IPS-15b (cell line): Measurements from ENCODE around the gene HCK.

Source experiments
- H3K27me3 ChIP-seq: one replicate; pipeline ENCODE4 v1.6.1; 2013; ENCODE audit warnings: low read length; ENCODE audit not compliant: control insufficient read depth, insufficient read depth
- H3K36me3 ChIP-seq: one replicate; pipeline ENCODE4 v1.6.1; 2013; ENCODE audit warnings: low read length; ENCODE audit not compliant: control insufficient read depth, insufficient read depth
- H3K4me1 ChIP-seq: one replicate; pipeline ENCODE4 v1.6.1; 2013; ENCODE audit warnings: mild to moderate bottlenecking, low read length; ENCODE audit not compliant: control insufficient read depth, insufficient read depth
- H3K4me3 ChIP-seq: one replicate; pipeline ENCODE4 v1.5.1; 2013; ENCODE audit warnings: low read depth, low read length
- H3K9ac ChIP-seq: one replicate; pipeline ENCODE4 v1.6.1; 2013; ENCODE audit warnings: low read depth, mild to moderate bottlenecking, low read length
- H3K9me3 ChIP-seq: one replicate; pipeline ENCODE4 v1.6.1; 2013; ENCODE audit warnings: mild to moderate bottlenecking, low read length; ENCODE audit not compliant: control insufficient read depth, insufficient read depth

Gene HCK

DNA sequence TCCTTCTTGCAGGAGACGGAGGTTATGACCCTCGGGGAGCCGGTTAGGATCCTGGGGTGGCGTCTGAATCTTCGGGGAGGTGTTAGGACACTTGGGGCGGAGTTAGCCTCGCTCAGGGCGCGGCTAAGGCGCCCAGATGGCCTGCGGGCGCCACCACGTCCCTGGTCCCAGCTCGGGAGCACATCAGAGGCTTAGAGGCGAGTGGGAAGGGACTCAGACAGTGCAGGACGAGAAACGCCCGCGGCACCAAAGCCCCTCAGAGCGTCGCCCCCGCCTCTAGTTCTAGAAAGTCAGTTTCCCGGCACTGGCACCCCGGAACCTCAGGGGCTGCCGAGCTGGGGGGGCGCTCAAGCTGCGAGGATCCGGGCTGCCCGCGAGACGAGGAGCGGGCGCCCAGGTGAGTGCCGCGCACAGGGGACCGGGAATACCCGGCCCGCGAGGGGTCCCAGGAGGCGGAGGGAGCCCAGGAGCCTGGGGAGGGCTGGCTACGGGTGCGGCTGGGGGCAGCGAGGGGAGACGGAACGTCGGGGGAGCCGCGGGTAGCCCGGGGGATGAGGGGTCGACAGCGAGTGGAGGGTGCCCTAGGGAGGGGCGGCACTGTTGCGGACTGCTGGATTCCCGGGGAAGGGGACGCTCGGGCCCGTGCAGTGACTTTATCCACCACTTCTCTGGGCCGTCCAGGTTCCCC, at the start of gene HCK:
Gene HCK (plus strand): TSS at position 153 of the 688 bp plus-strand sequence.
- Histone ChIP-seq H3K36me3 (no peaks in the 10 kb centered on the region), H3K27me3 (peaks cover 33% of the 10 kb centered on the region), H3K9ac (peak within 1 kb of the TSS; percentile 47), H3K9me3 (no peaks in the 10 kb centered on the region), H3K4me1 (peaks cover 2% of the 10 kb centered on the region), H3K4me3 (peak within 1 kb of the TSS; percentile 64)

DNA sequence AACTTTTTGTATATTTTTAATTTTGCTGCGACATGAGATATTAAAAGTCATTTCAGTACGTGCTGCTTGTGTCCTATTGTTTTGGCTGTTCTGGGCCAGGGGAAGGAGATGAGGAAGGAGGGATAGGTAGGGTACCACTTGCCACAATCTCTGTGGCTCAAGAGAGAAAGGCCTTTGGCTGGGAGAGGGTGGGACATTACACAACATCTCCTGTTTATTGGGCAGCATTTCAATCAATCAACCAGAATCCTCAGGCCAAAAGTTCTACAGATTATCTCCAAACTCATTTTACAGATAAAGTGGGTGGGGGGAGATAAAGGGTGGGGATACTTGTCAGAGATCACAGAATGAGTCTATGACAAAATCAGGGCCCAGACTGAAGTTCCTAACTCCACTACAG, 48.7 kb upstream of the HCK start:
- Histone ChIP-seq H3K4me1 (peaks cover 10% of the 10 kb centered on the region), H3K27me3 (no peaks in the 10 kb centered on the region)

DNA sequence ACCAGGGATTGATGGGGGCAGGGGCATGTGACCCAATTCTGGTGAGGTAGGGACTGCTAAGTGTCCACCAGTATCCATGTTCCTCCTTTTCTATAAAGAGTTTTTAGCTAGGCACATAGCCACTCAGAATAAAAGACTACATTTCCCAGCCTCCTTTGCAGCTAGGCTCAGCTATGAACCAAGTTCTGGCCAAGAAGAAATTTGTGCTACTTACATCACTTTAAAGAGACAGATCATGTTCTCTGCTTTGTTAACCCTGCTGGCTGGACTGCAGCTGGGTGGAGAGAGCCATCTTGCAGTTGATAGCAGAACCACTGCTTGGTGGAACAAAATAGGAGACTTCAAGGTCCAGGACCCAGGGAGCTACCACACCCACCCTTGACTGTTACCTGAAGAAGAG, 47.1 kb upstream of the HCK start:
- Histone ChIP-seq H3K9me3 (no peaks in the 10 kb centered on the region), H3K4me1 (peaks cover 15% of the 10 kb centered on the region), H3K27me3 (no peaks in the 10 kb centered on the region), H3K9ac (no peak overlapping the region), H3K36me3 (no peaks in the 10 kb centered on the region), H3K4me3 (no peak overlapping the region)

More for the DNA sequence above, 48.7 kb upstream of the HCK start:
- Histone ChIP-seq H3K36me3 (no peaks in the 10 kb centered on the region), H3K9me3 (no peaks in the 10 kb centered on the region), H3K9ac (no peak overlapping the region), H3K4me3 (no peak overlapping the region)

DNA sequence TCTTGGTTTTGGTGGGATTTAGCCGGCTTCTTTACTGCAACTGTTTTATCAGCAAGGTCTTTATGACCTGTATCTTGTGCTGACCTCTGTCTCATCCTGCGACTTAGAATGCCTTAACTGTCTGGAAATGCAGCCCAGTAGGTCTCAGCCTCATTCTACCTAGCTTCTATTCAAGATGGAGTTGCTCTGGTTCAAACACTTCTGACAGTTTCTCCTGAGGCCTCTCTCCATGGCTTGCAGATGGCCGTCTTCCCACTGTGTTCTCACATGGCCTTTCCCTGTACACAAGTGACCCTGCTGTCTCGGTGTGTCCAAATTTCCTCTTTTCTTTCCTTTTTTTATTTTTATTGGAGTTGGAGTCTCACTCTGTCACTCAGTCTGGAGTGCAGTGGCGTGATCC, 46.0 kb upstream of the HCK start:
- peaks cover 17% of the 10 kb centered on the region for H3K4me1 ChIP-seq
- H3K9ac ChIP-seq, result no peak overlapping the region
- no peaks in the 10 kb centered on the region for H3K27me3 ChIP-seq
- no peaks in the 10 kb centered on the region for H3K9me3 ChIP-seq
- no peak overlapping the region for H3K4me3 ChIP-seq
- H3K36me3 ChIP-seq, result no peaks in the 10 kb centered on the region

- no peaks in the 10 kb centered on the region for H3K27me3 ChIP-seq
- no peaks in the 10 kb centered on the region for H3K36me3 ChIP-seq
- peaks cover 17% of the 10 kb centered on the region for H3K4me1 ChIP-seq
- H3K4me3 ChIP-seq, result no peak overlapping the region
- H3K9me3 ChIP-seq, result no peaks in the 10 kb centered on the region
- no peak overlapping the region for H3K9ac ChIP-seq
These were observed 44.9 kb upstream of the HCK start for GRCh38 chr20:32006841-32007786.

DNA sequence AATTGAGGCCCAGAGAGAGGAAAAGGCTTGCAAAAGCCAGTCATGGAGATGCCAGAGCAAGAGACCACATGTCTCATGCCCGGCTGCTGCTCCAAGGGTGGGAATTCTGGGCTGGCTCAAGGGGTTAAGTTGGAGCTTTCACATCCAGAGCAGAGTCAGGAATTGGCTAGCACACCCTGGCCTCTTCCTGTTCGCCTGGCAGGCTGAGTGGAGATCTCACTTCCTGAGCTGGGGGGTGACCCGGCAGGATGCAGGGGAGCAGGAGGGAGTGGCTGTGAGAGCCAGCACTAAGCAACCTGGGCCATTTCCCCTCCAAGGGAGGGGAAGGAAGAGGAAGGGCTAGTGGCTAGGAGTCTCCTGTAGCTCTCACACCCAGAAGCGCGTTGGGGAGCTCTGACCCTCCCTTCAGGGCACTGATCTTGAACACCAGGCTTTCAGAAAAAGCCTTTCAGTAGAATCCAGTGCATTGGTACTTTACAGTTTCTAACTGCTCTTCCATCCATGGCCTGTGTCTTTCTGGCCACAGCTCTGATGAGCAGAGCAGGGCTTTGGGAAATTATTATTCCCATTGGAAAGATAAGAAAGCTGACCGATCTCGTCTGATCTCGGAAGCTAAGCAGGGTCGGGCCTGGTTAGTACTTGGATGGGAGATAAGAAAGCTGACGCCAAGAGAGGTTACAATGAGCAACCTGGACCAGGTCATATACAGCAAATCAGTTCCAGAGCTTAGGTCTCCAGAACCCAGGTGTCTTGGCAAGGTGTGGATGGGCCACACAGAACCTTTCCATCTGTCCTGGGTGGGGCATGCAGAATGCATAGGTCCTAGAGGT, 44.0 kb upstream of the HCK start:
- no peaks in the 10 kb centered on the region for H3K27me3 ChIP-seq
- H3K36me3 ChIP-seq, result no peaks in the 10 kb centered on the region
- no peak overlapping the region for H3K4me3 ChIP-seq
- no peaks in the 10 kb centered on the region for H3K9me3 ChIP-seq
- peak overlapping the region; percentile 50 for H3K9ac ChIP-seq
- H3K4me1 ChIP-seq, result peaks cover 17% of the 10 kb centered on the region

GRCh38 chr20:32009564-32009963, 42.5 kb upstream of the HCK start:
- no peaks in the 10 kb centered on the region for H3K36me3 ChIP-seq
- no peak overlapping the region for H3K4me3 ChIP-seq
- peaks cover 17% of the 10 kb centered on the region for H3K4me1 ChIP-seq
- H3K27me3 ChIP-seq, result no peaks in the 10 kb centered on the region
- H3K9ac ChIP-seq, result no peak overlapping the region
- no peaks in the 10 kb centered on the region for H3K9me3 ChIP-seq

DNA sequence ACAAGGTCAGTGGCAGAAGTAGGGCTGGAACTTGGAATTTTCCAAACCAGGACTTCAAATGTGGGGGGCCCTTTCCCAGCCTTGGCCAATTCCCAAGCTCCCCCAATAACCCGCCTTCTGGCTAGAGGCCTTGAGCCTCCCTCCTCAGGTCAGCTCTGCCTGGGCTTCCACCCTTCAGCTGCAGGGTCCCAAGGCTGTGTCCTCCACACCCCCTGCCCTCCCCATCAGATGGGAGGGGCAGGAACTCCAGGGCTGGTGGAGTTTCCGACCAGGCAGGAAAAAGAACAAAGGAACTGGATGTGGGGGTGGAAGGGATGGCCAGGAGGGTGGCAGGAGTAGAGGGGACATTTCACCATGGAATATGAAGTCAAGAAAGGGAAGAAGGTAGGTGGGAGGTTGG, 41.9 kb upstream of the HCK start, which contains the start of gene CCM2L:
Gene CCM2L (plus strand): TSS at position 338 of the 400 bp plus-strand sequence. CDS start 17 bp downstream, at position 355.
- Histone ChIP-seq H3K4me1 (peaks cover 17% of the 10 kb centered on the region), H3K4me3 (no peak within 1 kb of the TSS), H3K36me3 (no peaks in the 10 kb centered on the region), H3K9ac (no peak within 1 kb of the TSS), H3K27me3 (no peaks in the 10 kb centered on the region), H3K9me3 (no peaks in the 10 kb centered on the region)

GRCh38 chr20:32010666-32011065, 41.4 kb upstream of the HCK start:
- H3K36me3 ChIP-seq, result no peaks in the 10 kb centered on the region
- H3K9me3 ChIP-seq, result no peaks in the 10 kb centered on the region
- H3K27me3 ChIP-seq, result no peaks in the 10 kb centered on the region
- no peak overlapping the region for H3K9ac ChIP-seq
- H3K4me1 ChIP-seq, result peaks cover 17% of the 10 kb centered on the region
- no peak overlapping the region for H3K4me3 ChIP-seq

DNA sequence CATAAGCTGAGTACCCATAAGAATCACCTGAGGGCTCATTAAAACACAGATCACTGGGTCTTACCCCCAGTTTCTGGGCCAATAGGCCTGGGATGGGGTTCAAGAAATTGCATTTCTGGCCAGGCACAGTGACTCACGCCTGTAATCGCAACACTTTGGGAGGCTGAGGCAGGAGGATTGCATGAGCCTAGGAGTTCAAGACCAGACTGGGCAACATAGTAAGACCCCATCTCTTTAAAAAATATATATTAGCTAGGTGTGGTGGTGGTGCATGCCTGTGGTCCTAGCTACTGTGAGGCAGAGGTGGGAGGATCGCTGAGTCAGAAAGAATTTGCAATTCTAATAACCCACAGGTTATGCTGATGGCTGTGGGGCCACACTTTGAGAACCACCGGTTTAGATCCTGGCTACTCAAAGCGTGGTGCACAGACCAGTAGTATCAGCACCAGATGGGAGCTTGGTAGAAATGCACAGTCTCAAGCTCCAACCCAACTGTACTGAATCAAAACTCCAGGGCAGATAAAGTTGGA, 39.8 kb upstream of the HCK start:
- no peak overlapping the region for H3K4me3 ChIP-seq
- H3K36me3 ChIP-seq, result no peaks in the 10 kb centered on the region
- H3K27me3 ChIP-seq, result peaks cover 3% of the 10 kb centered on the region

DNA sequence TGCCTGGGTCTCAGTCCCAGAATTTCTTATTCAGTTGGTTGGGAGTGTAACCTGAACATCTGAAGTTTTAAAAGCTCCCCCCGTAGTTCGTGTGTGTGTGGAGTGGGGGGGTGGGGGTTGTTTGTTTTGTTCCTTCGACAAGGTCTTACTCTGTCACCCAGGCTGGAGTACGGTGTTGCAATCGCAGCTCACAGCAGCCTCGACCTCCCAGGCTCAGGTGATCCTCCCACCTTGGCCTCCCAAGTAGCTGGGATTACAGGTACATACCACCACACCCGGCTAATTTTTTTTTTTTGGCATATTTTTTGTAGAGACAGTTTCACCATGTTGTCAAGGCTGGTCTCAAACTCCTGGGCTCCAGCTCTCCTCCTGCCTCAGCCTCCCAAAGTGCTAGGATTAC, 38.7 kb upstream of the HCK start:
- Histone ChIP-seq H3K4me3 (no peak overlapping the region), H3K9ac (no peak overlapping the region), H3K36me3 (no peaks in the 10 kb centered on the region), H3K27me3 (peaks cover 6% of the 10 kb centered on the region), H3K9me3 (no peaks in the 10 kb centered on the region), H3K4me1 (peaks cover 7% of the 10 kb centered on the region)

More for the DNA sequence above, 39.8 kb upstream of the HCK start:
- Histone ChIP-seq H3K9ac (no peak overlapping the region), H3K9me3 (no peaks in the 10 kb centered on the region), H3K4me1 (peaks cover 17% of the 10 kb centered on the region)
